Adrenal gland (tissue), 12 donors: Measurements from ENCODE around the gene KIF6. TPM values are rescaled to one million over a fixed set of nuclear protein-coding genes. Genes with fewer than 3 reads are reported as not detected.
A peak's percentile ranks its signal among the peaks of the same experiment; 100 is the strongest.

ENCODE experiments used
- DNase-seq, 7 donors: peaks; one replicate each; pipeline ENCODE4 v3.0.0-alpha.2; 2019 to 2020
- H3K27ac ChIP-seq, 5 donors: fragments of 200-600 bp; sonication (generic) in 4 of 5; 1 replicate in 3 of 5; 2 replicates in 2 of 5; pipeline versions ENCODE4 v1.5.1 to v1.8.0; 2016 to 2020; ENCODE audit warnings: mild to moderate bottlenecking in 1 of 5
- H3K27me3 ChIP-seq: fragments of 200-600 bp; 2 replicates; pipeline ENCODE4 v1.8.0; 2021
- H3K36me3 ChIP-seq, 2 donors: fragments of 200-600 bp; replicated peaks in 1 of 2; 1 replicate in 1 of 2; 2 replicates in 1 of 2; pipeline versions ENCODE4 v1.5.1 to v1.8.0; 2018 to 2022
- H3K4me1 ChIP-seq, 2 donors: fragments of 200-600 bp; replicated peaks in 1 of 2; 1 replicate in 1 of 2; 2 replicates in 1 of 2; pipeline versions ENCODE4 v1.5.1 to v1.8.0; 2018 to 2021
- H3K4me3 ChIP-seq, 4 donors: fragments of 200-600 bp; sonication (generic) in 3 of 4; one replicate each; pipeline ENCODE4 v1.5.1; 2016 to 2018
- H3K9me3 ChIP-seq, 3 donors: fragments of 200-600 bp; sonication (generic) in 1 of 3; replicated peaks in 1 of 3; 1 replicate in 2 of 3; 2 replicates in 1 of 3; pipeline versions ENCODE4 v1.5.1 to v1.8.0; 2016 to 2021
- POLR2A ChIP-seq, 2 donors: fragments of 450-650 bp; IDR thresholded peaks; one replicate each; pipeline ENCODE4 v1.6.1; 2017; ENCODE audit warnings: antibody characterized with exemption in 2 of 2, mild to moderate bottlenecking in 2 of 2, moderate library complexity in 1 of 2
- WGBS, 4 donors: extraction: QIAGEN DNeasy Blood & Tissue Kit in 2 of 4; methylation state at CpG; one replicate each; pipeline versions ENCODE4 v1.1.5 to v1.1.7; 2013 to 2017; 5-methylcytosine and 5-hydroxymethylcytosine counted together
- intact Hi-C, 2 donors: fragments of 100-400 bp; cut with DNase I; formaldehyde crosslinking; loops; one replicate each; pipeline versions ENCODE4 v1.14.1 to v1.15.0; 2022 to 2023
- polyA plus RNA-seq, 3 donors: library from polyadenylated mRNA; stranded (reverse); fragments of 200-250 nt in 2 of 3; fragments of 350-450 nt in 1 of 3; fragmentation: Illumina TruSeq in 1 of 3; extraction: RNeasy Lipid Tissue Mini Kit (QIAGEN cat#74804) in 1 of 3; gene quantifications; one replicate each; pipeline ENCODE4 v1.2.3, GENCODE V29; 2013 to 2014
- total RNA-seq, 9 donors: library from RNA; depleted of rRNA in 4 of 9; stranded (reverse); fragments of >200 nt in 4 of 9; fragments of 120-200 nt in 1 of 9; fragmentation: NEBNext Ultra II Directional in 1 of 9; extraction: Animal tissue kit (Norgen Biotek cat#: 25700) in 1 of 9; gene quantifications; one replicate each; pipeline versions ENCODE4 v1.1.0 to v1.2.4, GENCODE V29; 2013 to 2023
- TF ChIP-seq, protein P1 (sequence below), 6 experiments: fragments of 450-650 bp in 4 of 6; fragments of 200-600 bp in 2 of 6; sonication (generic) in 1 of 6; IDR thresholded peaks; 1 replicate in 5 of 6; 2 replicates in 1 of 6; pipeline versions ENCODE4 v1.5.1 to v1.8.0; 2016 to 2021; ENCODE audit warnings: antibody characterized with exemption in 6 of 6, mild to moderate bottlenecking in 2 of 6, moderate library complexity in 1 of 6
- donor health status: healthy with polysubstance abuse.
- donor health status: Bipolar disorder and iron deficiency.
- donor health status: DM: yes; HTN: yes; CAD: no.
- donor health status: DM: no; HTN: no; CAD: no.
- donor health status: DM: no; HTN: no; CAD: no.
- donor health status: DM: yes; HTN: yes; CAD: no.

The KIF6 gene
- total and polyA plus RNA-seq, 12 donors = 0.52 to 4.2 (median 0.73) TPM

DNA sequence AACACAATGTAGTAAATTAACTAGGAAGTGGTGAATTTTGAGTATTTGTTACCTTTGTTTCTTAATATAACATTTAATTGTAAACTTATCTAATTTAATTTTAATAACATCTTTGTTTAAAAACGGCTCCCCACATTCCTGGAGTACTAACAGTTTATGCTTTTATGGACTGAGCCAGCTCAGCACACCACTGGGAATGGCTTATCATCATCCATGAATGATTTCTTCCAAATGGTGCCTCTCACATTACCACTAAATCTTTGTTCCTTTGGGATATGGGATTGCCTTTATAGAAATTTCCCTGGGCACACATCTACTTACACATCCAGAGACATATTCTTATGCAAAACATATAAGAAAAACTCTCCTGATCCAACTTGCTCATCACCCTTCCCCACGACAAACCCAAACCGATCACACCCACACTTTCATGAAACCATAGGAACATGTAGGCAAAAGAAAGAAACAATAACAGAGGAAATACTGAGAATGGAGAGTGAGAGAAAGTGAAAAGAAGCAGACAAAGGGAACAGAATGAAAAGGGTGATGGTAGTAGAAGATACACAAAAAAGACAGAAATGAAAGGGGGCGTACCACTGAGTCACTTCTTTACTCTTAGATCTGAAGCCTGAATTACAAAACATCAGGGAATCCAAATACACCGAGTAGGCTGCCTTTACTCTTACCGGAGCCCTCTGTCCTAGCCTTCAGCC, 344.2 kb downstream of the KIF6 start:
- WGBS, 4 donors = 86 to 89% (median 89%) methylated on average over 6 of the region's 6 CpGs
- intact Hi-C loops = no loop called here
- Histone ChIP-seq H3K36me3 (no peaks in the 10 kb centered on the region), H3K27me3 (no peaks in the 10 kb centered on the region), H3K4me3 (no peak overlapping the region), H3K27ac (no peak overlapping the region), H3K4me1 (peaks cover 0 to 3% of the 10 kb centered on the region in 2 donors), H3K9me3 (no peaks in the 10 kb centered on the region)
- TF ChIP-seq POLR2A (IDR thresholded peaks at IDR 0.05) = no peak
- TF ChIP-seq, protein P1, sequence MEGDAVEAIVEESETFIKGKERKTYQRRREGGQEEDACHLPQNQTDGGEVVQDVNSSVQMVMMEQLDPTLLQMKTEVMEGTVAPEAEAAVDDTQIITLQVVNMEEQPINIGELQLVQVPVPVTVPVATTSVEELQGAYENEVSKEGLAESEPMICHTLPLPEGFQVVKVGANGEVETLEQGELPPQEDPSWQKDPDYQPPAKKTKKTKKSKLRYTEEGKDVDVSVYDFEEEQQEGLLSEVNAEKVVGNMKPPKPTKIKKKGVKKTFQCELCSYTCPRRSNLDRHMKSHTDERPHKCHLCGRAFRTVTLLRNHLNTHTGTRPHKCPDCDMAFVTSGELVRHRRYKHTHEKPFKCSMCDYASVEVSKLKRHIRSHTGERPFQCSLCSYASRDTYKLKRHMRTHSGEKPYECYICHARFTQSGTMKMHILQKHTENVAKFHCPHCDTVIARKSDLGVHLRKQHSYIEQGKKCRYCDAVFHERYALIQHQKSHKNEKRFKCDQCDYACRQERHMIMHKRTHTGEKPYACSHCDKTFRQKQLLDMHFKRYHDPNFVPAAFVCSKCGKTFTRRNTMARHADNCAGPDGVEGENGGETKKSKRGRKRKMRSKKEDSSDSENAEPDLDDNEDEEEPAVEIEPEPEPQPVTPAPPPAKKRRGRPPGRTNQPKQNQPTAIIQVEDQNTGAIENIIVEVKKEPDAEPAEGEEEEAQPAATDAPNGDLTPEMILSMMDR (IDR thresholded peaks at IDR 0.05) = no peak
- DNase-seq = no peak

DNA sequence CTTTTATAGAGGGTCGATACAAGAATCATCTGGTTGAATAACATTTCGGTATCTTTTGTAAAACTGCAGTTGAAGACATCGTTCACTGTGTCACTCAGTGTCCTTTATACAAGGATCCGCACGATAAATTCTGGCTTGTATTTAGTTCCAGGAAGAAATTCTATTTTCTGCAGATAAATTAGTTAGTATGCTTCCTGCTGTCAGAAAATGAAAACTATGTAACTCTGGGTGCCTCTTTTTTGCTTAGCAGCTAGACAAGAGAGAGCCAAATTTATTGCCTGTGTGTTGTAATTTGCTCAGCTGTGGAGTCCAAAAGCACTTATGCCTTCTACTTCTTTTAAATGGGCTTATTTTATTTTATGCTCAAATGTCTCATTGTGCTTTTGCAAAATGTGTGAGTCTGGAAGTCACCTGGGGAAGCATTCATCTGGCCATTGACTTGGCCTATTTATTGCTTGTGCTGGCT, 346.2 kb downstream of the KIF6 start:
- TF ChIP-seq, protein P1 (IDR thresholded peaks at IDR 0.05) = no peak
- TF ChIP-seq POLR2A (IDR thresholded peaks at IDR 0.05) = no peak
- peak overlapping the region in 1 of 5 donors; percentile 73 for H3K27ac ChIP-seq
- no peaks in the 10 kb centered on the region for H3K36me3 ChIP-seq
- DNase-seq = no peak
- no peaks in the 10 kb centered on the region for H3K27me3 ChIP-seq
- peaks cover 0 to 3% of the 10 kb centered on the region in 2 donors for H3K4me1 ChIP-seq
- no peak overlapping the region for H3K4me3 ChIP-seq
- WGBS, 4 donors = 69 to 74% (median 72%) methylated on average over 5 of the region's 5 CpGs
- no peaks in the 10 kb centered on the region for H3K9me3 ChIP-seq
- intact Hi-C loops = loop anchor here in 1 of 2 donors (2.0 to 10.0 kb wide), 2 partner anchors 512 to 926 kb away; no protein-coding TSS in a partner anchor

DNA sequence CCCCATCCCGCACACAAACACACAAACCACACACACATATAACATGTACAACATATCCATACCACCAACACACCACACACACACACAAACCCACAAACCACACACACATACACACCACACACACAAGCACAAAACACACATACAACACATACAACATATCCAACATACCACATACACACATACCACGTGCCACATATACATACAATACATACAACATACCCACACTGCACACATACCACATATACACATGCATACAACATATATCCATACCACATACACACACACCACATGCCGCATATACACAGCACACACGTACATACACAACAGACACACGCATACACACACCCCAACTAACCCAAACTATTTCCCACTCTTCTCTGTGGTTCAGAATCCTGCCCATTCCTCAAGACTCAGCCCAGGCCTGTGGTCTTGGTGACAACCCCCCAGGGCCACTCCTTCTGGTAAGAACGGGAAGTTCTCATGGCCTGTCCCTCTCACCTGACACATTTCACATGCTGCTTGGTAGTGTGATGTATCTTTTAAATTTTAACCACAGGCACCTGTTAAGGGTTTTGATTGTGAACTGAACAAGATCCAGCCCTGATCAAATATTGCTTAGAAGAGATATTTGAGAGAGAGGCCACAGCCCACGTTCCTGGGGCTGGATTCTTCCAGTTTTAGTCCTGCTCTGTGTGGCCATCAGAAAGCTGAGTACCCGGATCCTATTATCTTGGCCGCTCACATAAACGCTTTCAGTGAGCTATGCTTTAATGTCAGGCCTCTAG, 346.8 kb downstream of the KIF6 start:
- no peaks in the 10 kb centered on the region for H3K9me3 ChIP-seq
- TF ChIP-seq, protein P1 (IDR thresholded peaks at IDR 0.05) = no peak
- no peak for TF ChIP-seq POLR2A (IDR thresholded peaks at IDR 0.05)
- DNase-seq = no peak
- intact Hi-C loops = loop anchor here in 1 of 2 donors (2.0 to 10.0 kb wide), 2 partner anchors 512 to 926 kb away; no protein-coding TSS in a partner anchor
- H3K27ac ChIP-seq = peak overlapping the region in 1 of 5 donors; percentile 73
- peaks cover 0 to 3% of the 10 kb centered on the region in 2 donors for H3K4me1 ChIP-seq
- H3K36me3 ChIP-seq = no peaks in the 10 kb centered on the region
- H3K27me3 ChIP-seq = no peaks in the 10 kb centered on the region
- H3K4me3 ChIP-seq = no peak overlapping the region
- WGBS, 4 donors = 78 to 85% (median 80%) methylated on average over 9 to 10 of the region's 10 CpGs

DNA sequence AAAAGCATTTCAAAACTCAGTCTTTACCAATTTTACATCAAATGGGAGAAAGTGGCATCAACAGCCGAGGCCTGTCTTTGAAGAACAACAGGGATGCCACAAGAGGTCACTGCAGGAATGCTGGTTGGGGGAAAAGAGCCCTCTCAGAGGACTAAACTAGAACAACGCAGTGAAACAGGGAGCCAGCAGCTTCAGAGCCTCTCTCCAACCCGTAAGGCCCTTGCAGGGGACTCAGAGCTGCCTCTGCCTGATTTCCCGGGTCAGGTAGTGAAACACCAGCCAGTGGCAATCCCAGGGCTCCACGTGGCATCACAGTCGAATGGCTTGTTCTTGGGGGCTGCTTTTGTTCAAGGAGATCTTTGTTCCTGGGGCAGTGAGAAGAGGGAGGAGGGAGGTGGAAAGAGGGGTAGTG, 347.7 kb downstream of the KIF6 start:
- intact Hi-C loops = loop anchor here in 1 of 2 donors (10.0 kb wide), 1 partner anchor 927 kb away; no protein-coding TSS in a partner anchor
- WGBS, 4 donors = 11 to 14% (median 12%) methylated on average over 4 to 6 of the region's 6 CpGs
- Histone ChIP-seq H3K36me3 (no peaks in the 10 kb centered on the region), H3K27ac (no peak overlapping the region), H3K4me3 (no peak overlapping the region), H3K4me1 (peaks cover 0 to 3% of the 10 kb centered on the region in 2 donors), H3K27me3 (no peaks in the 10 kb centered on the region), H3K9me3 (no peaks in the 10 kb centered on the region)
- DNase-seq = peak; percentile 70 to 82 (median 73)
- no peak for TF ChIP-seq POLR2A (IDR thresholded peaks at IDR 0.05)
- TF ChIP-seq, protein P1 (IDR thresholded peaks at IDR 0.05) = peak; percentile 39 to 74 (median 64)
